Measurements from ENCODE around the gene AMBRA1.

DNA sequence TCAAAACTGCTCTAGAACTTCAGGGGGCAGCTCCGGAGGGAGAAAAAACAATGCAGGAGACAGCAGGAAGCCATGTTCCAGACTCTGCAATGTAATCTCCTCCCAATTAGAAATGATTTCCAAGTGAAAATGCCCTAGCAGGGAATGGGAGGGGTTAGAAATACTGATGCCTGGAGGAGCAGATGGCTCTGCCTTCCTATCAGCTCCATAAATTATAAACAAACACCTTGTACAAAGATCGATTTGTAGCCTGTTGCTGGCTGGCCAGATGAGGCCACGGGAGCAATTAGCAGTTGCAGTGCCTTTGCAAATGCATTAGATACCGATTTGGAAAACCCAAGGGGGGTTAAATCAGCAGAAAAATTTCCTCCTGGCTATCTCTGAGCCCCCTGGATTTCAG is 155.6 kb downstream of the AMBRA1 start:
- TF ChIP-seq CTCF (IDR thresholded peaks at IDR 0.05) (no peak), POLR2AphosphoS5 (IDR thresholded peaks at IDR 0.05) (no peak), POLR2A (IDR thresholded peaks at IDR 0.05) (no peak), EP300 (IDR thresholded peaks at IDR 0.05) (no peak)
